H1 (cell line): ENCODE data around the gene WBP1L. TPM values are rescaled to one million over a fixed set of nuclear protein-coding genes. Genes with fewer than 3 reads are reported as not detected.
A peak's percentile ranks its signal among the peaks of the same experiment; 100 is the strongest.

Experiments
- CTCF ChIA-PET: fragments of 300-600 bp; sonication (Branson Sonifier 250); formaldehyde crosslinking; loops from one replicate; lab custom pipeline; 2021; ENCODE audit not compliant: partially characterized antibody; lab: Charles Lee
- POLR2A ChIA-PET: fragments of 300-600 bp; sonication (Branson Sonifier 250); formaldehyde crosslinking; loops from one replicate; lab custom pipeline; 2021; ENCODE audit warnings: inconsistent platforms; ENCODE audit not compliant: partially characterized antibody; lab: Charles Lee
- DNase-seq, 2 experiments: peaks; one replicate each; pipeline versions ENCODE4 v3.0.0 to v3.0.0-alpha.2; 2010 to 2022; ENCODE audit warnings: low spot score in 2 of 2, low read depth in 1 of 2, mixed read lengths in 1 of 2
- FAIRE-seq: peaks from 2 replicates; lab custom pipeline; 2011; peaks lifted over from hg19 to GRCh38; lab: Jason Lieb, UNC
- H2AFZ ChIP-seq: 2 replicates; pipeline ENCODE4 v1.8.1; 2012; ENCODE audit warnings: low read length, inconsistent platforms
- H2AK5ac ChIP-seq: 2 replicates; pipeline ENCODE4 v1.6.1; 2013; ENCODE audit warnings: low read depth, low read length
- H2BK120ac ChIP-seq: replicated peaks from 2 replicates; pipeline ENCODE3; 2013; ENCODE audit warnings: low read depth, low read length, inconsistent platforms
- H2BK12ac ChIP-seq: 2 replicates; pipeline ENCODE4 v1.6.1; 2013; ENCODE audit warnings: low read depth, low read length
- H2BK15ac ChIP-seq: 2 replicates; pipeline ENCODE4 v1.6.1; 2013; ENCODE audit warnings: low read length
- H2BK20ac ChIP-seq: 2 replicates; pipeline ENCODE4 v1.6.1; 2013; ENCODE audit warnings: low read length
- H2BK5ac ChIP-seq: 2 replicates; pipeline ENCODE4 v1.6.1; 2013; ENCODE audit warnings: low read depth, low read length
- H3K14ac ChIP-seq: 2 replicates; pipeline ENCODE4 v1.6.1; 2013; ENCODE audit warnings: inconsistent platforms; ENCODE audit not compliant: insufficient read length
- H3K18ac ChIP-seq: 2 replicates; pipeline ENCODE4 v1.6.1; 2013; ENCODE audit warnings: low read length; ENCODE audit errors: extremely low read depth
- H3K23ac ChIP-seq: 2 replicates; pipeline ENCODE4 v1.6.1; 2013; ENCODE audit warnings: inconsistent platforms; ENCODE audit not compliant: insufficient read length
- H3K23me2 ChIP-seq: 2 replicates; pipeline ENCODE4 v1.6.1; 2013; ENCODE audit warnings: low read depth, low read length
- H3K27ac ChIP-seq: 2 replicates; pipeline ENCODE4 v1.6.1; 2011; ENCODE audit warnings: low read depth, low read length, inconsistent platforms
- H3K27me3 ChIP-seq, 4 experiments: replicated peaks in 1 of 4; 1 replicate in 1 of 4; 2 replicates in 3 of 4; pipeline versions ENCODE4 v1.6.1 to v1.8.1; 2011 to 2013; ENCODE audit warnings: low read length in 3 of 4, mild to moderate bottlenecking in 3 of 4, inconsistent platforms in 2 of 4, mixed read lengths in 2 of 4, moderate library complexity in 1 of 4; ENCODE audit not compliant: control insufficient read depth in 3 of 4, insufficient read depth in 3 of 4; ENCODE audit errors: extremely low read depth in 1 of 4
- H3K36me3 ChIP-seq, 4 experiments: 2 replicates each; pipeline versions ENCODE4 v1.6.1 to v1.8.1; 2011 to 2013; ENCODE audit warnings: mild to moderate bottlenecking in 4 of 4, low read length in 3 of 4, moderate library complexity in 2 of 4, control low read depth in 1 of 4, inconsistent platforms in 1 of 4; ENCODE audit not compliant: insufficient read depth in 4 of 4, control insufficient read depth in 2 of 4
- H3K4ac ChIP-seq: replicated peaks from 2 replicates; pipeline ENCODE3; 2013; ENCODE audit warnings: low read length, low read depth, mixed read lengths, inconsistent platforms; ENCODE audit not compliant: insufficient read length
- H3K4me1 ChIP-seq, 4 experiments: replicated peaks in 1 of 4; 1 replicate in 1 of 4; 2 replicates in 3 of 4; pipeline versions ENCODE4 v1.6.1 to v1.8.1; 2011 to 2013; ENCODE audit warnings: low read length in 3 of 4, inconsistent platforms in 2 of 4, mixed read lengths in 1 of 4; ENCODE audit not compliant: insufficient read depth in 4 of 4, control insufficient read depth in 3 of 4
- H3K4me2 ChIP-seq, 2 experiments: 2 replicates each; pipeline versions ENCODE4 v1.6.1 to v1.8.1; 2011 to 2013; ENCODE audit warnings: low read depth in 2 of 2, low read length in 2 of 2, control low read depth in 1 of 2, inconsistent platforms in 1 of 2, mild to moderate bottlenecking in 1 of 2; ENCODE audit not compliant: insufficient read depth in 1 of 2
- H3K4me3 ChIP-seq, 4 experiments: fragments of 200-600, 300-600 bp in 1 of 4; sonication (generic), shearing (Covaris generic), sonication (Bioruptor Twin) in 1 of 4; 2 replicates each; pipeline versions ENCODE4 v1.5.1 to v1.8.1; 2011 to 2016; ENCODE audit warnings: low read length in 4 of 4, low read depth in 3 of 4, control low read depth in 2 of 4, inconsistent platforms in 2 of 4, mild to moderate bottlenecking in 2 of 4, mixed read lengths in 1 of 4, moderate library complexity in 1 of 4; ENCODE audit not compliant: insufficient read depth in 2 of 4; ENCODE audit errors: extremely low read depth in 1 of 4
- H3K56ac ChIP-seq: replicated peaks from 2 replicates; pipeline ENCODE3; 2013; ENCODE audit warnings: low read depth, mild to moderate bottlenecking, mixed read lengths, low read length, inconsistent platforms; ENCODE audit not compliant: insufficient read length
- H3K79me1 ChIP-seq: 2 replicates; pipeline ENCODE4 v1.6.1; 2013; ENCODE audit warnings: low read depth, low read length, control low read depth
- H3K79me2 ChIP-seq, 2 experiments: 2 replicates each; pipeline versions ENCODE4 v1.6.1 to v1.8.1; 2012 to 2013; ENCODE audit warnings: low read length in 2 of 2, mild to moderate bottlenecking in 2 of 2, inconsistent platforms in 1 of 2; ENCODE audit not compliant: insufficient read depth in 2 of 2, control insufficient read depth in 1 of 2
- H3K9ac ChIP-seq, 4 experiments: replicated peaks in 1 of 4; 1 replicate in 1 of 4; 2 replicates in 3 of 4; pipeline versions ENCODE4 v1.6.1 to v1.8.1; 2011 to 2013; ENCODE audit warnings: low read depth in 3 of 4, low read length in 3 of 4, control low read depth in 2 of 4, mild to moderate bottlenecking in 2 of 4, moderate library complexity in 2 of 4, inconsistent platforms in 1 of 4; ENCODE audit errors: extremely low read depth in 1 of 4
- H3K9me3 ChIP-seq, 2 experiments: 2 replicates each; pipeline versions ENCODE4 v1.6.1 to v1.8.1; 2012 to 2013; ENCODE audit warnings: mild to moderate bottlenecking in 2 of 2, moderate library complexity in 2 of 2, control low read depth in 1 of 2, inconsistent platforms in 1 of 2, low read depth in 1 of 2, low read length in 1 of 2, mixed read lengths in 1 of 2; ENCODE audit not compliant: insufficient read depth in 2 of 2
- H4K20me1 ChIP-seq, 2 experiments: replicated peaks in 1 of 2; 2 replicates each; pipeline versions ENCODE3 to v1.8.1; 2011 to 2013; ENCODE audit warnings: inconsistent platforms in 2 of 2, low read length in 2 of 2, mild to moderate bottlenecking in 1 of 2; ENCODE audit not compliant: insufficient read depth in 2 of 2, control insufficient read depth in 1 of 2
- H4K5ac ChIP-seq: 2 replicates; pipeline ENCODE4 v1.6.1; 2013; ENCODE audit warnings: low read length, low read depth, mixed read lengths, inconsistent platforms; ENCODE audit not compliant: insufficient read length
- H4K8ac ChIP-seq: 2 replicates; pipeline ENCODE4 v1.8.0; 2013; ENCODE audit warnings: mild to moderate bottlenecking, moderate library complexity, low read length, inconsistent platforms; ENCODE audit not compliant: insufficient read depth; ENCODE audit errors: extremely low read depth
- H4K91ac ChIP-seq: replicated peaks from 2 replicates; pipeline ENCODE3; 2013; ENCODE audit warnings: low read length, mixed read lengths, inconsistent platforms; ENCODE audit not compliant: insufficient read length
- ASH2L ChIP-seq: fragments of 200-600, 300-600 bp; sonication (generic); IDR thresholded peaks from one replicate; pipeline ENCODE4 v1.7.1; 2017; ENCODE audit warnings: low read length
- EZH2 ChIP-seq: fragments of 200-600 bp; sonication (generic); IDR thresholded peaks from 2 replicates; pipeline ENCODE4 v1.7.1; 2012; ENCODE audit warnings: low read depth, mild to moderate bottlenecking, moderate library complexity, low read length, inconsistent platforms; ENCODE audit not compliant: severe bottlenecking
- GABPA ChIP-seq: IDR thresholded peaks from 2 replicates; pipeline ENCODE4 v1.6.1; 2011; ENCODE audit warnings: mild to moderate bottlenecking, low read length, moderate library complexity, borderline replicate concordance; ENCODE audit not compliant: insufficient read depth
- GTF2F1 ChIP-seq: IDR thresholded peaks from 2 replicates; pipeline ENCODE4 v1.6.1; 2012; ENCODE audit warnings: low read depth, low read length, improper control_type of control experiment, borderline replicate concordance
- RNF2 ChIP-seq: fragments of 200-900, 300-1000 bp; sonication (generic); IDR thresholded peaks from 2 replicates; pipeline ENCODE4 v1.7.1; 2016; ENCODE audit warnings: borderline replicate concordance, low read depth, mild to moderate bottlenecking, antibody characterized with exemption, low read length; ENCODE audit not compliant: poor library complexity, severe bottlenecking; ENCODE audit errors: missing control alignments
- TAF1 ChIP-seq: IDR thresholded peaks from 2 replicates; pipeline ENCODE4 v1.6.1; 2011; ENCODE audit warnings: mild to moderate bottlenecking, low read depth, low read length
- TBP ChIP-seq: IDR thresholded peaks from 2 replicates; pipeline ENCODE4 v1.6.1; 2011; ENCODE audit warnings: low read depth, low read length, improper control_type of control experiment
- TCF12 ChIP-seq: IDR thresholded peaks from 2 replicates; pipeline ENCODE4 v1.6.1; 2011; ENCODE audit warnings: low read depth, mild to moderate bottlenecking, low read length
- USF2 ChIP-seq: IDR thresholded peaks from 2 replicates; pipeline ENCODE4 v1.6.1; 2011; ENCODE audit warnings: low read length, improper control_type of control experiment
- YY1 ChIP-seq: IDR thresholded peaks from 2 replicates; pipeline ENCODE4 v1.6.1; 2011; ENCODE audit warnings: low read depth, mild to moderate bottlenecking, low read length
- ZNF274 ChIP-seq: IDR thresholded peaks from 2 replicates; pipeline ENCODE4 v1.7.0; 2012; ENCODE audit warnings: low read length, borderline replicate concordance; ENCODE audit errors: extremely low read depth
- WGBS, 2 experiments: shearing (Covaris generic) in 1 of 2; methylation state at CpG; one replicate each; pipeline versions ENCODE4 v1.1.6 to v1.1.7; 2013 to 2015; ENCODE audit warnings: low lambda C conversion rate in 2 of 2, mixed read lengths in 2 of 2, inconsistent platforms in 1 of 2, low coverage in 1 of 2, missing lambda C conversion rate in 1 of 2; ENCODE audit not compliant: insufficient replicate concordance in 2 of 2, insufficient coverage in 1 of 2, insufficient read length in 1 of 2; ENCODE audit errors: extremely low coverage in 1 of 2, missing lambda C conversion rate in 1 of 2; 5-methylcytosine and 5-hydroxymethylcytosine counted together
- polyA plus RNA-seq, 7 experiments: library from polyadenylated mRNA; depleted of rRNA in 3 of 7; stranded (reverse) in 5 of 7; unstranded in 2 of 7; fragments of >200 nt in 5 of 7; fragments of 200-250 nt in 2 of 7; gene quantifications; 1 replicate in 5 of 7; 2 replicates in 1 of 7; 4 replicates in 1 of 7; pipeline versions ENCODE4 v1.2.1 to v1.2.3, GENCODE V29; 2011 to 2013; ENCODE audit warnings: missing spikeins in 2 of 7, mixed read lengths in 2 of 7
- total RNA-seq: library from RNA; stranded (reverse); fragmentation: NEBNext Ultra II Directional; extraction: Animal tissue kit (Norgen Biotek cat#: 25700); gene quantifications from 2 replicates; pipeline ENCODE4 v1.2.1, GENCODE V29; 2021

WBP1L gene
- total and polyA plus RNA-seq, 2 of the 8 experiments (the other 6 are each of a cell fraction or from before 2014, with no cell fraction given): 26.6 to 29.9 TPM

GRCh38 chr10:102832248-102832647, 88.5 kb downstream of the WBP1L start:
- H3K23me2 ChIP-seq: no peaks in the 10 kb centered on the region; the same call in 1 of the 2 replicates
- no peaks in the 10 kb centered on the region for H3K79me1 ChIP-seq
- CTCF ChIA-PET: interaction anchor here (0.7 to 11.3 kb wide), 6 partner anchors 10 to 248 kb away, joined by 3 to 118 read pairs (median 4); no protein-coding TSS in a partner anchor
- 86% methylated on average over 14 of the region's 14 CpGs; no CpG with 5 or more reads in 1 of the 2 experiments for WGBS, 2 experiments
- H2BK120ac ChIP-seq: no peak overlapping the region
- TF ChIP-seq RNF2 (no peak), TBP (no peak), ASH2L (no peak), EZH2 (no peak), USF2 (no peak), GTF2F1 (no peak), GABPA (no peak), TAF1 (no peak), TCF12 (no peak), YY1 (no peak), ZNF274 (no peak)
- no peaks in the 10 kb centered on the region for H3K79me2 ChIP-seq
- no peak overlapping the region for H3K4me3 ChIP-seq
- no peak overlapping the region for H2BK12ac ChIP-seq
- no peaks in the 10 kb centered on the region for H3K36me3 ChIP-seq
- FAIRE-seq (no peak), DNase-seq (no peak)
- H2BK5ac ChIP-seq: no peak overlapping the region
- H3K27me3 ChIP-seq: no peaks in the 10 kb centered on the region; a peak in 1 of 7 replicates
- POLR2A ChIA-PET: interaction anchor here (1.4 kb wide), 1 partner anchor 86 kb away, joined by 3 read pairs; the partner anchor contains the start of gene CNNM2
- H3K18ac ChIP-seq: no peak overlapping the region
- H4K20me1 ChIP-seq: no peaks in the 10 kb centered on the region
- H3K9me3 ChIP-seq: no peaks in the 10 kb centered on the region
- H2AFZ ChIP-seq: no peak overlapping the region
- no peak overlapping the region for H3K4ac ChIP-seq
- no peak overlapping the region for H3K56ac ChIP-seq
- no peak overlapping the region for H3K27ac ChIP-seq
- H2AK5ac ChIP-seq: no peak overlapping the region
- peak overlapping the region; percentile 12 for H4K91ac ChIP-seq
- H3K4me1 ChIP-seq: 0 out of 7 replicates have a peak, but pooled peaks cover 0 to 2% (median 0%) of the 10 kb centered on the region in 4 experiments
- no peak overlapping the region for H3K9ac ChIP-seq
- H2BK20ac ChIP-seq: no peak overlapping the region
- H3K23ac ChIP-seq: no peak overlapping the region
- H3K4me2 ChIP-seq: no peak overlapping the region
- H4K5ac ChIP-seq: no peak overlapping the region
- no peak overlapping the region for H3K14ac ChIP-seq
- H4K8ac ChIP-seq: no peak overlapping the region
- H2BK15ac ChIP-seq: no peak overlapping the region
